Chondrocyte (in vitro differentiated cells): ENCODE results near the gene ERBB4. TPM values are rescaled to one million over a fixed set of nuclear protein-coding genes. Genes with fewer than 3 reads are reported as not detected.

Experiments used
- DNase-seq: peaks from one replicate; pipeline ENCODE4 v3.0.0; 2021; ENCODE audit warnings: mixed read lengths, low spot score
- H3K27ac Mint-ChIP-seq: one replicate; pipeline ENCODE4 v1.8.0; 2021; ENCODE audit warnings: mild to moderate bottlenecking, moderate library complexity, mixed read lengths; ENCODE audit not compliant: unreplicated experiment
- H3K27me3 Mint-ChIP-seq: 2 replicates; pipeline ENCODE4 v1.8.0; 2021; ENCODE audit warnings: low read depth, mixed read lengths
- H3K36me3 Mint-ChIP-seq: 2 replicates; pipeline ENCODE4 v1.8.0; 2021; ENCODE audit warnings: low read depth, mixed read lengths
- H3K4me1 Mint-ChIP-seq: 2 replicates; pipeline ENCODE4 v1.8.0; 2021; ENCODE audit warnings: low read depth, mild to moderate bottlenecking, mixed read lengths
- H3K4me3 Mint-ChIP-seq: one replicate; pipeline ENCODE4 v1.8.0; 2021; ENCODE audit warnings: mild to moderate bottlenecking, moderate library complexity, mixed read lengths; ENCODE audit not compliant: unreplicated experiment
- H3K9me3 Mint-ChIP-seq: 2 replicates; pipeline ENCODE4 v1.8.0; 2021; ENCODE audit warnings: low read depth, mixed read lengths
- CTCF ChIP-seq: fragments of 200-600 bp; sonication (generic); IDR thresholded peaks from 2 replicates; pipeline ENCODE4 v1.5.0; 2021; ENCODE audit warnings: antibody characterized with exemption, mild to moderate bottlenecking, moderate library complexity
- total RNA-seq: library from RNA; stranded (reverse); gene quantifications from 3 replicates; pipeline ENCODE4 v1.2.1, GENCODE V29; 2021

Gene ERBB4
- total RNA-seq, 1 donor from 2014 or later, result 1.3 TPM

- H3K36me3 Mint-ChIP-seq, result no peaks in the 10 kb centered on the region
These were observed 357.0 kb downstream of the ERBB4 start for GRCh38 chr2:212181646-212182045.

DNA sequence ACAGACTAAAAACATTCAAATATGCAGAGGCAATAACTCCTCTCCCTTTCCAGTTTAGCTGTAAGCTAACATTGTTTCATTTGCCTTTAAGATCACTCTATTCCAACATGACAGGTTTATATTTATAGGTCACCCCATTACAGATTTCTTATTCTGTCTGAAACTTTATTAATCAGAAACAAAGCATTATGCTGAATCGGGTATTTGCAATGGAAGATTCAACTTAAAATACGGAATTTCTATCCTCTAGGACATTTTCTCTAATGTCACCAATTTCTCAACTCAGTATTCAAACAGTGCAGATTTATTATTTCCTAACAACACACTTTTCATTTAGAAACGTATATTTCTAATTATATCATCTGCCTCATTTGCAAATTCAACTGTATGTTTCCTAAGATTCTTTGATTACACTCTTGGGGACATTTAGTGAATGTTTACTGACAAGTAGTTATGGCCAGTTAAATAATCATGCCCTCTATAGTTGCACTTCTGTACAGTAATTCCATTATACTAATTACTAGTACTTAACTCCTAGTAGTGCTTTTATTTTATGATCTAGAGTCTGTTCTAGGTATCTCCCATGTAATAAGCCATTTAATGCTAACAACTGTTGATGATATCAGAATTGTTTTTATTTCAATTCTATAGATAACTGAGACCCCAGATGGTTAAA lies 358.1 kb downstream of the ERBB4 start:
- H3K4me3 Mint-ChIP-seq, result no peak overlapping the region
- peaks cover 36% of the 10 kb centered on the region for H3K4me1 Mint-ChIP-seq
- no peak overlapping the region for H3K27ac Mint-ChIP-seq
- H3K36me3 Mint-ChIP-seq, result no peaks in the 10 kb centered on the region
- no peak for TF ChIP-seq CTCF
- no peaks in the 10 kb centered on the region for H3K9me3 Mint-ChIP-seq
- no peaks in the 10 kb centered on the region for H3K27me3 Mint-ChIP-seq
- no peak for DNase-seq

More at GRCh38 chr2:212181646-212182045, 357.0 kb downstream of the ERBB4 start:
- Mint-ChIP-seq H3K4me3 (no peak overlapping the region), H3K27me3 (no peaks in the 10 kb centered on the region), H3K27ac (no peak overlapping the region), H3K4me1 (peaks cover 29% of the 10 kb centered on the region), H3K9me3 (no peaks in the 10 kb centered on the region)
- TF ChIP-seq CTCF, result no peak
- no peak for DNase-seq

DNA sequence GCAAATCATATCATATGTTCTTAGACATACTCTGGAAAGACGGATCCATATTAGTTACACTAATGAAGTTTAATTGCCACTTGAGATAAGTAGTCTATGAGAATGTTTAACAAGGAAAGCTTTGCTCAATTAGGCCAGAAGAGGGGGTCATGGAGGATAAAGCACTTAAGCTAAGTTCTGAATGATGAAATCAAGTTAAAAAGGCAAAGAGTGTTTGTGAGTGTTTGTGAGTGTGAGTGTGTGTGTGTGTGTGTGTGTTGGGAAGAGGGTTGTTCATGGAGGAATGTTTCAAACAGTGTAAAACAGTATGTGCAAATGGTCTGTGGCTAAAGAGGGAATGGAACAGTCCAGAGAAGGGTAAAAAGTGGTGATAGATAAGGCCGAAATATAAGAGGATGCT lies 360.9 kb downstream of the ERBB4 start:
- H3K4me1 Mint-ChIP-seq, result peaks cover 46% of the 10 kb centered on the region
- no peak for DNase-seq
- no peaks in the 10 kb centered on the region for H3K36me3 Mint-ChIP-seq
- H3K4me3 Mint-ChIP-seq, result no peak overlapping the region
- TF ChIP-seq CTCF, result peak; percentile 36
- no peaks in the 10 kb centered on the region for H3K27me3 Mint-ChIP-seq
- H3K27ac Mint-ChIP-seq, result no peak overlapping the region
- H3K9me3 Mint-ChIP-seq, result peaks cover under 1% of the 10 kb centered on the region

DNA sequence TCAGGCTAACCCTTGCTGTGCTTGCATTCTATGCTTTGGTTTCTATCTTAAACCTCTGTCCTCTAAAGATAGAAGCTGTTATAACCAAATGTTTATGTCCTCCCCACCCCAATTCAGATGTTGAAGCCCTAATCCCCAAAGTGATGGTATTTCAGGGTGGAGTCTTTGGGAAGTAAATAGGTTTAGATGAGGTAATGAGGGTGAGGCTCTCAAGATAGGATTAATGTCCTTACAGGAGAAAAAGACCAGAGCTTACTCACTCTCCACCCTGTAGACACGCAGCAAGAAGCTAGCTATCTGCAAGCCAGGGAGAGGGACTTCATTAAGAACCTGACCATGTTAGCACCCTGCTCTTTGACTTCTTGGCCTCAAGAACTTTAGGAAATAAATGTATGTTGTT lies 362.5 kb downstream of the ERBB4 start:
- Mint-ChIP-seq H3K4me1 (peaks cover 33% of the 10 kb centered on the region), H3K27ac (no peak overlapping the region), H3K9me3 (peaks cover 11% of the 10 kb centered on the region), H3K27me3 (no peaks in the 10 kb centered on the region), H3K36me3 (peaks cover 2% of the 10 kb centered on the region), H3K4me3 (no peak overlapping the region)
- DNase-seq, result no peak
- TF ChIP-seq CTCF, result no peak

DNA sequence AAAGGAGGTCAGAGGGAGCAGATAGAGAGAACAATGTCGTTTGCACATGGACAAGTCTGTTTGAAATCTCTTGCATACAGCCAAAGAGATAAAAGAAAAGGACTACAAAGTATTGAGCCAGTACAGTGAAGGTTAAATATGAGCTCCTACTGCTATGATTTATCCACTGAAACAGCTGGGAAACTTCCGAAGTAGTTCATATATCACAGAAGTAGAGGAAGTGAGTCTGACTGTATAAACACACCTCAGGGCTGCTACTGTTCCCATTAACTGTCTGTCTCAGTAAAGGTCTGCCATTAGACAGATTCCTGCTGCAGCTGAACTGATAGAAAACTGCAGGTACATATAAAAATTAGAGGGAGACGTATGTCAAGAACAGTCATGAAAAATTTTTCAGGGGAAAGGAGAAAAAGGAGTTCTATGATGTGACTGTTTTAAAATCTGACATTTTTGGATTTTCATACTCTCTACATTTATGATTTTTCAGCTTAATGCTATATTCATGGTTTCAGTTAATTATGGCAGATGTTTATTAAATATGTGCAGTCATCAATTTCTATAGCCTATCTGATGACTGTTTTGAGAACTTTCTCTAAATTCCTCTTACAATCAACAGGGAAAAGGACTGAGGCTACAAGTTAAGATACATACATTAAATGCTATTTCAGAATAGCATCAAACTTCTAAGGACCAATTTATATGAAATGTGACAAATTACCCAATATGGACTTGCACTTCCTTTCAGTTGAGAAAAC lies 364.7 kb downstream of the ERBB4 start:
- peaks cover 16% of the 10 kb centered on the region for H3K9me3 Mint-ChIP-seq
- no peak for TF ChIP-seq CTCF
- no peak overlapping the region for H3K4me3 Mint-ChIP-seq
- DNase-seq, result no peak
- H3K27me3 Mint-ChIP-seq, result no peaks in the 10 kb centered on the region
- peaks cover 22% of the 10 kb centered on the region for H3K4me1 Mint-ChIP-seq
- peaks cover 4% of the 10 kb centered on the region for H3K36me3 Mint-ChIP-seq
- no peak overlapping the region for H3K27ac Mint-ChIP-seq
